ENCODE data around the gene NIPSNAP2.
"Not testable (repeated sequence)": the region's sequence is repeated elsewhere in the genome, so short reads cannot be mapped to it uniquely, and the experiment has no call there.

The NIPSNAP2 gene

DNA sequence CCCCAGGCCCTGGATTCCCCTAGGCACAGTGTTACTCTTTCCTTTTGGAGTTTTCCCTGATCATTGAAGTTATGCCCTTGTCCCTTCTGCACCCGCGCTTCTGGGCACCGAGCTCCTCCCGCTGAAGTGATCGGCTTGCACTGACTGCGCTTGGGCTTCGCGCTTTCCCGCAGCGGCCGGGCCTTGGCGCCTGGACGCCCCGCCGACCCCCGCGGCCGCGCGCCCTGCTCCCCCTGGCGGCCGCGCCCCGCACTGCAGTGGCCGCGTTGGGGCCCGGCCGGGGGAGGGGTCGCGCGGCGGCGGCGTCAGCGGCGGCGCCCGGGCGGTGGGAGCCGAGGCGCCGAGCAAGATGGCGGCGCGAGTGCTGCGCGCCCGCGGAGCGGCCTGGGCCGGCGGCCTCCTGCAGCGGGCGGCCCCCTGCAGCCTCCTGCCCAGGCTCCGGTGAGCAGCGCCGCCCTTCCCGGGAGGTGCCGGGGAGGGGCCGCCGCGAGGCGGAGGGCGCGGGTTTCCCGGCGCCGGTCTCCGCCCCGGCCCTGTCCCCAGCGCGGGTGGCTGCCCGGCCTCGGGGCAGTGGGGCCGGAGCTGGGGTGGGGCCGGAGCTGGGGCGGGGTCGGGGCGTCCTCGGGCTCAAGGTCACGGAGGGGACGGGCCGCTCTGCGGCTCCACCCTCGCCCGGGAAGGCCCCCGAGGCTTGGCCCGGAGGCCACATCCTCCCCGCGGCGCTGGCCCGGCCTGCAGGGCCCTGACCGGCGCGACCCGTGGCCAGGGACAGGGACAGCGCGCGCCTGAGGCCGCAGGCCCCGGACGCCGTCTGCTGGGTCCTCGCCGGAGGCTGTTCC lies at the start of gene NIPSNAP2:
TSS of gene NIPSNAP2 (plus strand) at position 325 of the 839 bp plus-strand sequence. CDS start at position 350, 25 bp downstream.
- DNase-seq (ENCODE audit: extremely low spot score, insufficient read length, low read depth) (peak; percentile 67), FAIRE-seq (no peak)

GRCh38 chr7:55917771-55918170 lies 46.6 kb upstream of the NIPSNAP2 start:
- DNase-seq (ENCODE audit: extremely low spot score, insufficient read length, low read depth): no peak
- no peak for FAIRE-seq

DNA sequence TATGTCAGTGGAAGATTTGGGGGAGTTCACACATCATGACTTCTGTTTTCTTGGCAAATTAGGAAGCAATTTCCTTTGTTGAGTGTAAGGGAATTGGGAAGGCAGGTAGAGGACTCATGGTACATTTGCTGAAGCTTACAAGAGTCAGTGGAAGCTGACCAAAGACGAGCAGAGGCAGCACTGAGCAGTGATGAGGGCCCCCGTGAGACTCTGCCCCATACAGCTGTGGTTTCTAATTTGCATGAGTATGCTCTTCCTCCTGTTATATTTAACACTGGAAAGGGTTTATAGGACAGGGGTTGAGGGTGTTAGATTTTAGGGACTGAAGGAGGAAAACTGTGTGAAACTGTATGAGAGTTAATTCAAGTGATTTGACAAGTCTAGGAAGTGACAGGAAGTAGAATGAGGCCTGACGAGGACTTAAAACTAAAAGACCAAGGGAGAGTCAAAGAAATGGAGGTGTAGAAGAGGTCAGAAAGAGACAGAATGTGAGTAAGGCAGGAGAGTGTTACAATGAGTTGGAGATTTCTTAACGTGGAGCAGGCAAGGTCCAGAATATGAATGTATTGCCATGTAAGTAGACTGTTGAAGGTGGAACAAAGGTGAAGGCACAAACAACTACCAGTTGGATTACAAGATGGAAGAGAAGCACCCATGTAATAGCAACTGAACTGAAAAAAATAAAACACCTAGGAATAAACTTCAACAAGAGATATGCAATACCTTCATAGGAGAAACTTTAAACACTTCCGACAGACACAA lies 36.2 kb upstream of the NIPSNAP2 start:
- FAIRE-seq: no peak
- no peak for DNase-seq (ENCODE audit: extremely low spot score, insufficient read length, low read depth)

DNA sequence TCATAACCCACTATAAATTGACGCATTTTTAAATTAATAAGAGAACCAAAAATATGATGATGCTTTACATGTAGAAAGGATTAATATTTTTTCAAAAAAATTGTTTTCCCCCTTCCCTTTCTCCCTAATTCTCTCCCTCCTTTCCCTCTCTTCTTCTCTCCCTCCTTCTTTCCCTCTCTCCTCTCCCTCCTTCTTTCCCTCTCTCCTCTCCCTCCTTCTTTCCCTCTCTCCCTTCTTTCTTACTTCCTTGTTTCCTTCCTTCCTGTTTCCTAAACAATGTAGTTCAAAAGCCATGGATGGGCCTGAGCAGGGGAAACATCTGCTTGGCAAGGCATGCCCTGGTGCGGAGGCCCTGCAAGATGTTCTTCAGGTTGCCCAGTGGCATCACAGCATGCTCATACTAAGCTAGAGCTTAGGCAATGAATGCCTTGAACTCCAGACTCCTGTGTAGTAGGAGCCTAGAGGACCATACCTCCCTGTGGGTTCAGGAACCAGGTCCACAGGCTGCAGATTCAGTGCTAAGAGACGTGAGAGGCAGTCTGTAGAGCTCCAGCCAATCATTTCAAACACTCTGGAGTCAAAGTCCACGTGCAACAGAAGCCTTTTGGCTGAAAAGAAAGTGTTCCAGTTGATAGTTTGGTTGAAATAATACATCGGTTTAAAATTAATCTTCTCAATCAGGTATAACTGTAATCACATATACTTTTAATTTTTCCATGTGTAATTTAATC lies 32.8 kb upstream of the NIPSNAP2 start:
- FAIRE-seq (no peak), DNase-seq (ENCODE audit: extremely low spot score, insufficient read length, low read depth) (no peak)

- DNase-seq (ENCODE audit: extremely low spot score, insufficient read length, low read depth) (no peak), FAIRE-seq (no peak)
These were observed 24.8 kb upstream of the NIPSNAP2 start for GRCh38 chr7:55939514-55940123.

GRCh38 chr7:55946545-55946944 lies 17.8 kb upstream of the NIPSNAP2 start:
- FAIRE-seq (no peak), DNase-seq (ENCODE audit: extremely low spot score, insufficient read length, low read depth) (no peak)

GRCh38 chr7:55951637-55952351 lies 12.6 kb upstream of the NIPSNAP2 start, which contains the start of gene MRPS17:
MRPS17 (plus strand) TSS chr7:55951877; CDS start chr7:55953196, 1,319 bp downstream.
- DNase-seq (ENCODE audit: extremely low spot score, insufficient read length, low read depth) (peak; percentile 99), FAIRE-seq (peak; percentile 95)

- not testable (repeated sequence) for FAIRE-seq; DNase-seq (ENCODE audit: extremely low spot score, insufficient read length, low read depth)
These were observed 12.1 kb upstream of the NIPSNAP2 start for GRCh38 chr7:55952352-55952671.

DNA sequence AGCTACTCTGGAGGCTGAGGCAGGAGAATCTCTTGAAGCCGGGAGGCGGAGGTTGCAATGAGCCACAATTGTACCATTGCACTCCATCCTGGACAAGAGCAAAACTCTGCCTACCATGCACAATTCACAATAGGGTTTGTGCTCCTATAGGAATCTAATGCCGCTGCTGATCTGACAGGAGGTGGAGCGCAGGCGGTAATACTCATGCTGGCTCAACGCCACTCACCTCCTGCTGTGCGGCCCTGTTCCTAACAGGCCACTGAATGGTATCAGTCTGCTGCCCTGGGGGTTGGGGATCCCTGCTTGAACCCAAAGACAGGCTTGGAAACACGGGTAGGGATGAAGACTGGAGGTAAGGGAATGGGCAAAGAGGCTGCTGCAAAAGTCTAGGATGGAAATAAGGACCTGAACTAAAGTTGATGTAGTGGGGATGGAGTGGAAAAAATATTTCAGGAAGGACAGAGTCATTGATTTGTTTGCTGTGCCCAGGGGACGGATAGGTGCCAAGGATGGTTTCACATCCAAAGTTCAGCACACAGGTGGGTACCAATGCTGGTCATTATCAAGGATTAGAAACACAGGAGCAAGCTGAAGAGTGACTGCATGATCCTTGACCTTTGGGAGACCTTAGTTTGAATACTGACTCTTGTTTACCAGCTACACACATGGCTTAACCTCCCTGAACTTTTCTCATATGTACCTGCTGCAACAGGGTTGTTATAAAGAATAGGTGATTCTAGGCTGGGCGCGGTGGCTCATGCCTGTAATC lies 10.5 kb upstream of the NIPSNAP2 start:
- no peak for DNase-seq (ENCODE audit: extremely low spot score, insufficient read length, low read depth)

GRCh38 chr7:55957190-55957589 lies 7.2 kb upstream of the NIPSNAP2 start:
- FAIRE-seq: no peak
- DNase-seq (ENCODE audit: extremely low spot score, insufficient read length, low read depth): no peak

More for the DNA sequence above, 10.5 kb upstream of the NIPSNAP2 start:
- no peak for FAIRE-seq

- FAIRE-seq: no peak
- DNase-seq (ENCODE audit: extremely low spot score, insufficient read length, low read depth): no peak
These were observed 2.4 kb upstream of the NIPSNAP2 start for GRCh38 chr7:55962014-55962413.

DNA sequence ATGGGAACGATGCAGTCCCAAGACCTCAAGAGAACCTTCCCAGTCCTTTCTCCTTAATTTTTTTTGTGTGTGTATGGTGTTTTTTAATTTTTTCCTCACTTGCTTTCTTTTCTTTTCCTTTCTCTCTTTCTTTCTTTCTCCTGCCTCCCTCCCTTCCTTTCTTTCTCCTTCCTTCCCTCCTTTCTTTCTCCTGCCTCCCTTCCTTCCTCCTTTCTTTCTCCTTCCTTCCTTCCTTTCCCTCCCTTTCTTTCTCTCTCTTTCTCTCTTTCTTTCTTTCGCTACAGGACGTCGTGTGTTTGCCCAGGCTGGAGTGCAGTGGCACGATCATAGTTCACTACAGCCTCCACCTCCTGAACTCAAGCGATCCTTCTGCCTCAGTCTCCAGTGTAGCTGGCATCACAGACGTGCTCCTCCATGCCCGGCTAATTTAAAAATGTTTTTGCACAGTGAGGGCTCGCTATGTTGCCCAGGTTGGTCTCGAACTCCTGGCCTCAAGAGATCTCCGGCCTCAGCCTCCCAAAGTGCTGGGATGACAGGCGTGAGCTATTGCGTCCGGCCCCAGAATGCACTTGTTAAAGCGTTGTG lies 709 bp upstream of the NIPSNAP2 start:
- DNase-seq (ENCODE audit: extremely low spot score, insufficient read length, low read depth) (no peak), FAIRE-seq (no peak)

DNA sequence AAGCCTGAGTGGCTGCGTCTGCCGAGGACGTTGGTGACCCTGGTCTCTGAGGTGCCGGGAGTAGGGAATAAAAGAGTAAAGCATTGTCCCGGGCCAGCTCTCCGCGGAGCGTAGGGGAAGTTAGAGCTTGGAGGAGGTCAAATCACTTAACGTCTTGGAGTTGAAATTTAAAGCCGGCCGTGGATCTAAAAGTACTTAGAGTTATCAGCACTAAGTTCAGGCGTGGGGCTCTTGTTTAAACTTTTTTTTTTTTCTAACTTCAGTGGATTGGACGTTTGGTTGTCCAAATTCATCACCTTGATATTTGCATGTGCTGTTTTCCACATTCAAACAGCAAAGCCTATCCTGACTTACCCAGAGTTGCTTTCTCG lies 700 bp downstream of the NIPSNAP2 start:
- no peak for DNase-seq (ENCODE audit: extremely low spot score, insufficient read length, low read depth)
- FAIRE-seq: peak; percentile 49

- DNase-seq (ENCODE audit: extremely low spot score, insufficient read length, low read depth) (no peak), FAIRE-seq (no peak)
These were observed 1.5 kb downstream of the NIPSNAP2 start for GRCh38 chr7:55965805-55966421.

- DNase-seq (ENCODE audit: extremely low spot score, insufficient read length, low read depth) (no peak), FAIRE-seq (no peak)
These were observed 2.5 kb downstream of the NIPSNAP2 start for GRCh38 chr7:55966851-55967250.

GRCh38 chr7:55969391-55969790 lies 5.0 kb downstream of the NIPSNAP2 start:
- DNase-seq (ENCODE audit: extremely low spot score, insufficient read length, low read depth) (no peak), FAIRE-seq (no peak)

DNA sequence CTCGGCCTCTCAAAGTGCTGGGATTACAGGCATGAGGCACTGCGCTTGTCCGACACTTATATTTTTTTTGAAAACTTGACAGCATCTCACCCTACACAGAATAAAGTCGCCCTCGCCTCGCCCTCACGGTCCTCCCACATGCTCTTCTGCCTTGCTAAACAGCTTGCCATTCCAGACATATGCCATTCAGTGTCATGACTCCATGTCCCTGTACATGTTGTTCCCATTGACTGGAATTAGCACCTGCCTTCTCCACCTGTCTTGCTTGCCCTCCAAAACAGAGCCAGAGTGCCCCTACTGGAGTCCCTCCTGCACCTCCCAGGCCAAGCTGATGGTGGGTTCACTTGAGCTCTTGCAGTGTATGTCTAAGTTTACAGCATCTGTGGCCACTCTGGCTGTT lies 6.2 kb downstream of the NIPSNAP2 start:
- DNase-seq (ENCODE audit: extremely low spot score, insufficient read length, low read depth): no peak

DNA sequence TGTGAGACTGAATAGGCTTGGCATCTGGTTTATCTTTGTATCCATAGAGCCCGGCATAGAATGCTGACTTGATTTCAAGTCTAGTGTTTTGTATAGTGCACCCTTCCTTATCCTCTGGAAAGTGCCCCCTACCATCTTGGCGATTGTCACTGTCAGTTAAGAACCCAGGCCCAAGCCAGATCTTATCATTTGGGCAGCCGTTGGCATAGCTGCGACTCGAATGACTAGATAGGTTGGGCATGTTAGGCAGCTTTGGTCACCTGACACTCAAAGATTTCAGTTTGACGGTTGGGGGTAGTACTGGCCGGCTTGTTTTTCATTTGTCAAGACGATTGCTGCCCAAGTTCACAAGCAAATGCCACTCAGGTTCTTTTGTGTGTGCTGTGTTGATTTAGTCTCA lies 6.6 kb downstream of the NIPSNAP2 start:
- no peak for FAIRE-seq

More for the DNA sequence above, 6.2 kb downstream of the NIPSNAP2 start:
- no peak for FAIRE-seq

More for the DNA sequence above, 6.6 kb downstream of the NIPSNAP2 start:
- no peak for DNase-seq (ENCODE audit: extremely low spot score, insufficient read length, low read depth)

All from GM18507 (cell line).